GM21723 (cell line): ENCODE results near the gene ALDH1B1.
"Not testable (repeated sequence)": the region's sequence is repeated elsewhere in the genome, so short reads cannot be mapped to it uniquely, and the experiment has no call there.

ENCODE experiments used
- ATAC-seq: cut with Tn5 transposase; IDR thresholded peaks from one replicate; pipeline ENCODE4 v1.9.1; 2021; ENCODE audit warnings: mild to moderate bottlenecking, moderate library complexity; ENCODE audit not compliant: unreplicated experiment

ALDH1B1 gene

GRCh38 chr9:38385896-38386295, 6.6 kb upstream of the ALDH1B1 start:
- no peak for ATAC-seq

- ATAC-seq: no peak
These were observed 6.1 kb upstream of the ALDH1B1 start for GRCh38 chr9:38386319-38386895.

GRCh38 chr9:38387066-38387465, 5.4 kb upstream of the ALDH1B1 start:
- no peak for ATAC-seq

- no peak for ATAC-seq
These were observed 4.8 kb upstream of the ALDH1B1 start for GRCh38 chr9:38387751-38388150.

GRCh38 chr9:38388283-38389223, 3.9 kb upstream of the ALDH1B1 start:
- no peak for ATAC-seq

GRCh38 chr9:38389313-38389712, 3.2 kb upstream of the ALDH1B1 start:
- ATAC-seq: no peak

- ATAC-seq: no peak
These were observed 2.1 kb upstream of the ALDH1B1 start for GRCh38 chr9:38390442-38390841.

- ATAC-seq: no peak
These were observed 1.7 kb upstream of the ALDH1B1 start for GRCh38 chr9:38390851-38391250.

GRCh38 chr9:38391278-38392118, 1.0 kb upstream of the ALDH1B1 start:
- no peak for ATAC-seq

- no peak for ATAC-seq
These were observed 760 bp downstream of the ALDH1B1 start for GRCh38 chr9:38393128-38393796.

GRCh38 chr9:38394416-38394815, 1.9 kb downstream of the ALDH1B1 start:
- ATAC-seq: no peak

- ATAC-seq: no peak
These were observed 3.3 kb downstream of the ALDH1B1 start for GRCh38 chr9:38395653-38396370.

- ATAC-seq: no peak
These were observed 3.8 kb downstream of the ALDH1B1 start for GRCh38 chr9:38396371-38396671.

- ATAC-seq: not testable (repeated sequence)
These were observed 6.7 kb downstream of the ALDH1B1 start for GRCh38 chr9:38399191-38399590.

GRCh38 chr9:38401994-38402393, 9.5 kb downstream of the ALDH1B1 start:
- no peak for ATAC-seq

GRCh38 chr9:38404314-38404713, 11.8 kb downstream of the ALDH1B1 start:
- ATAC-seq: no peak

GRCh38 chr9:38405785-38406184, 13.3 kb downstream of the ALDH1B1 start:
- ATAC-seq: no peak

GRCh38 chr9:38406476-38407186, 14.1 kb downstream of the ALDH1B1 start:
- no peak for ATAC-seq

GRCh38 chr9:38408719-38409118, 16.2 kb downstream of the ALDH1B1 start:
- ATAC-seq: no peak

GRCh38 chr9:38412751-38413150, 20.2 kb downstream of the ALDH1B1 start:
- no peak for ATAC-seq
